ENCODE results near the gene OR5B12. TPM values are rescaled to one million over a fixed set of nuclear protein-coding genes. Genes with fewer than 3 reads are reported as not detected.

Gene OR5B12
- total RNA-seq, 1 experiment from 2014 or later, result not detected

- no peak overlapping the region for H3K4me3 ChIP-seq (replicated peaks in 1 of 2; ENCODE audit: low read depth in 1 of 2, low read length in 2 of 2)
- POLR2A ChIA-PET, result no interaction called here
Measured at GRCh38 chr11:58394195-58394594, 47.8 kb downstream of the OR5B12 start.

GRCh38 chr11:58392746-58393145, 49.3 kb downstream of the OR5B12 start:
- Histone ChIP-seq H3K36me3 (ENCODE audit: control insufficient read depth in 1 of 2, insufficient read depth in 2 of 2, low read length in 2 of 2) (no peaks in the 10 kb centered on the region), H2AFZ (ENCODE audit: low read depth, low read length, poor library complexity, severe bottlenecking) (no peak overlapping the region), H4K20me1 (ENCODE audit: insufficient read depth) (no peaks in the 10 kb centered on the region), H3K79me2 (ENCODE audit: insufficient read depth, low read length) (no peaks in the 10 kb centered on the region), H3K4me3 (replicated peaks in 1 of 2; ENCODE audit: low read depth in 1 of 2, low read length in 2 of 2) (no peak overlapping the region), H3K4me2 (ENCODE audit: low read length) (no peak overlapping the region), H3K9ac (ENCODE audit: low read length) (no peak overlapping the region), H3K9me3 (ENCODE audit: control insufficient read depth in 1 of 2, insufficient read depth in 1 of 2, low read depth in 1 of 2, low read length in 2 of 2) (no peaks in the 10 kb centered on the region), H3K4me1 (ENCODE audit: control insufficient read depth in 1 of 2, insufficient read depth in 2 of 2, low read length in 2 of 2) (peaks cover 0 to 6% of the 10 kb centered on the region in 2 experiments; a peak in 1 of 4 replicates), H3K9me2 (ENCODE audit: insufficient read depth) (no peaks in the 10 kb centered on the region), H3K27me3 (ENCODE audit: insufficient read depth, low read length) (no peaks in the 10 kb centered on the region), H3K27ac (ENCODE audit: low read depth, low read length) (no peak overlapping the region)
- BruUV-seq (replicated peaks), result no TSS peak
- ChIA-PET CTCF (no interaction called here), RAD21 (ENCODE audit: low non-redundant PET in 1 of 2, low total read pairs in 2 of 2, uncharacterized antibody in 2 of 2, unreplicated experiment in 2 of 2) (no interaction called here), POLR2A (no interaction called here)
- DNase-seq (ENCODE audit: low read depth, low spot score) (no peak), ATAC-seq (no peak)
- intact Hi-C loops (cut with micrococcal nuclease), result no loop called here
- TF ChIP-seq FOSL1 (IDR thresholded peaks at IDR 0.05; ENCODE audit: low read depth) (no peak), CEBPB (IDR thresholded peaks at IDR 0.05; ENCODE audit: low read depth) (no peak), ZFX (IDR thresholded peaks at IDR 0.05) (no peak), CTCF (IDR thresholded peaks at IDR 0.05 in 2 of 3, conservative IDR thresholded peaks at IDR 0.05 in 1 of 3; ENCODE audit: borderline replicate concordance in 1 of 3, insufficient read depth in 1 of 3, low read depth in 2 of 3, low read length in 2 of 3) (no peak), CBX3 (IDR thresholded peaks at IDR 0.05; ENCODE audit: low read depth) (no peak), JUND (IDR thresholded peaks at IDR 0.05) (no peak), SRF (IDR thresholded peaks at IDR 0.05; ENCODE audit: low read depth) (no peak), SP1 (IDR thresholded peaks at IDR 0.05; ENCODE audit: low read depth) (no peak), YY1 (IDR thresholded peaks at IDR 0.05; ENCODE audit: extremely low read depth, insufficient replicate concordance, low read depth, low read length) (no peak)
- TF ChIP-seq, protein P1, sequence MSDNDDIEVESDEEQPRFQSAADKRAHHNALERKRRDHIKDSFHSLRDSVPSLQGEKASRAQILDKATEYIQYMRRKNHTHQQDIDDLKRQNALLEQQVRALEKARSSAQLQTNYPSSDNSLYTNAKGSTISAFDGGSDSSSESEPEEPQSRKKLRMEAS (IDR thresholded peaks at IDR 0.05), result no peak
- TF ChIP-seq, protein P2, sequence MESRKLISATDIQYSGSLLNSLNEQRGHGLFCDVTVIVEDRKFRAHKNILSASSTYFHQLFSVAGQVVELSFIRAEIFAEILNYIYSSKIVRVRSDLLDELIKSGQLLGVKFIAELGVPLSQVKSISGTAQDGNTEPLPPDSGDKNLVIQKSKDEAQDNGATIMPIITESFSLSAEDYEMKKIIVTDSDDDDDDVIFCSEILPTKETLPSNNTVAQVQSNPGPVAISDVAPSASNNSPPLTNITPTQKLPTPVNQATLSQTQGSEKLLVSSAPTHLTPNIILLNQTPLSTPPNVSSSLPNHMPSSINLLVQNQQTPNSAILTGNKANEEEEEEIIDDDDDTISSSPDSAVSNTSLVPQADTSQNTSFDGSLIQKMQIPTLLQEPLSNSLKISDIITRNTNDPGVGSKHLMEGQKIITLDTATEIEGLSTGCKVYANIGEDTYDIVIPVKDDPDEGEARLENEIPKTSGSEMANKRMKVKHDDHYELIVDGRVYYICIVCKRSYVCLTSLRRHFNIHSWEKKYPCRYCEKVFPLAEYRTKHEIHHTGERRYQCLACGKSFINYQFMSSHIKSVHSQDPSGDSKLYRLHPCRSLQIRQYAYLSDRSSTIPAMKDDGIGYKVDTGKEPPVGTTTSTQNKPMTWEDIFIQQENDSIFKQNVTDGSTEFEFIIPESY (IDR thresholded peaks at IDR 0.05; ENCODE audit: extremely low read depth, insufficient replicate concordance, low read length), result no peak

More at GRCh38 chr11:58394195-58394594, 47.8 kb downstream of the OR5B12 start:
- TF ChIP-seq SP1 (IDR thresholded peaks at IDR 0.05; ENCODE audit: low read depth), result no peak
- no peak for TF ChIP-seq YY1 (IDR thresholded peaks at IDR 0.05; ENCODE audit: extremely low read depth, insufficient replicate concordance, low read depth, low read length)
- TF ChIP-seq, protein P1 (IDR thresholded peaks at IDR 0.05), result no peak
- TF ChIP-seq TCF7L2 (IDR thresholded peaks at IDR 0.05; ENCODE audit: borderline replicate concordance, extremely low read depth, insufficient read depth, insufficient read length), result no peak
- RAD21 ChIA-PET (ENCODE audit: low non-redundant PET in 1 of 2, low total read pairs in 2 of 2, uncharacterized antibody in 2 of 2, unreplicated experiment in 2 of 2), result no interaction called here
- H3K9me3 ChIP-seq (ENCODE audit: control insufficient read depth in 1 of 2, insufficient read depth in 1 of 2, low read depth in 1 of 2, low read length in 2 of 2), result no peaks in the 10 kb centered on the region
- no peak overlapping the region for H2AFZ ChIP-seq (ENCODE audit: low read depth, low read length, poor library complexity, severe bottlenecking)
- H3K27ac ChIP-seq (ENCODE audit: low read depth, low read length), result no peak overlapping the region
- DNase-seq (ENCODE audit: low read depth, low spot score), result no peak
- H3K9ac ChIP-seq (ENCODE audit: low read length), result no peak overlapping the region
- H3K9me2 ChIP-seq (ENCODE audit: insufficient read depth), result no peaks in the 10 kb centered on the region
- CTCF ChIA-PET, result no interaction called here
- ATAC-seq, result no peak
- no TSS peak for BruUV-seq (replicated peaks)
- no peaks in the 10 kb centered on the region for H3K36me3 ChIP-seq (ENCODE audit: control insufficient read depth in 1 of 2, insufficient read depth in 2 of 2, low read length in 2 of 2)
- H3K4me2 ChIP-seq (ENCODE audit: low read length), result no peak overlapping the region
- intact Hi-C loops (cut with micrococcal nuclease), result no loop called here
- H3K27me3 ChIP-seq (ENCODE audit: insufficient read depth, low read length), result no peaks in the 10 kb centered on the region
- peaks cover 0 to 6% of the 10 kb centered on the region in 2 experiments; a peak in 1 of 4 replicates for H3K4me1 ChIP-seq (ENCODE audit: control insufficient read depth in 1 of 2, insufficient read depth in 2 of 2, low read length in 2 of 2)
- no peaks in the 10 kb centered on the region for H3K79me2 ChIP-seq (ENCODE audit: insufficient read depth, low read length)
- no peaks in the 10 kb centered on the region for H4K20me1 ChIP-seq (ENCODE audit: insufficient read depth)
